NK-92 (cell line): ENCODE results near the gene C17orf114.
"Not testable (repeated sequence)": the region's sequence is repeated elsewhere in the genome, so short reads cannot be mapped to it uniquely, and the experiment has no call there.

Experiments
- DNase-seq: peaks from one replicate; lab custom pipeline; 2025; ENCODE audit not compliant: unreplicated experiment; lab: John Stamatoyannopoulos, UW

Gene C17orf114

GRCh38 chr17:4802228-4802627, at the start of gene C17orf114:
TSS of gene C17orf114 (minus strand) at chr17:4802328.
- no peak for DNase-seq

- no peak for DNase-seq
These were observed 49.0 kb upstream of the C17orf114 start for GRCh38 chr17:4851084-4851483.

- DNase-seq, result no peak
These were observed 48.1 kb upstream of the C17orf114 start for GRCh38 chr17:4850246-4850645.

- no peak for DNase-seq
These were observed 46.9 kb upstream of the C17orf114 start for GRCh38 chr17:4849011-4849536.

GRCh38 chr17:4846635-4847390, 44.7 kb upstream of the C17orf114 start:
- no peak for DNase-seq

GRCh38 chr17:4845118-4845517, 43.0 kb upstream of the C17orf114 start:
- no peak for DNase-seq

- DNase-seq, result no peak
These were observed 41.3 kb upstream of the C17orf114 start for GRCh38 chr17:4843321-4844000.

- DNase-seq, result no peak
These were observed 40.2 kb upstream of the C17orf114 start for GRCh38 chr17:4842376-4842775.

- DNase-seq, result no peak
These were observed 38.7 kb upstream of the C17orf114 start for GRCh38 chr17:4840893-4841242.

GRCh38 chr17:4839965-4840892, 38.1 kb upstream of the C17orf114 start:
- no peak for DNase-seq

GRCh38 chr17:4839221-4839620, 37.1 kb upstream of the C17orf114 start:
- DNase-seq, result no peak

- DNase-seq, result no peak
These were observed 36.2 kb upstream of the C17orf114 start for GRCh38 chr17:4838309-4838785.

GRCh38 chr17:4837471-4838308, 35.6 kb upstream of the C17orf114 start:
- no peak for DNase-seq

GRCh38 chr17:4836221-4836620, 34.1 kb upstream of the C17orf114 start:
- DNase-seq, result no peak

GRCh38 chr17:4834681-4835020, 32.5 kb upstream of the C17orf114 start:
- DNase-seq, result no peak

GRCh38 chr17:4833941-4834680, 32.0 kb upstream of the C17orf114 start:
- DNase-seq, result no peak

- DNase-seq, result no peak
These were observed 31.2 kb upstream of the C17orf114 start, which contains the start of gene MINK1 for GRCh38 chr17:4833178-4833940. TSS of gene MINK1 (plus strand) at chr17:4833340. CDS start at chr17:4833584, 244 bp downstream.

GRCh38 chr17:4832829-4833177, 30.7 kb upstream of the C17orf114 start:
- DNase-seq, result not testable (repeated sequence)

- DNase-seq, result no peak
These were observed 25.3 kb upstream of the C17orf114 start for GRCh38 chr17:4827399-4827798.
